OCI-LY3 (cell line): Measurements from ENCODE around the gene CTU2.

Experiments used
- EZH2phosphoT487 ChIP-seq: fragments of 200-600 bp; shearing (Covaris generic); IDR thresholded peaks from 2 replicates; pipeline ENCODE4 v1.6.1; 2018; ENCODE audit warnings: antibody characterized with exemption, mixed run types, low read depth
- TF ChIP-seq, protein P1 (sequence below): fragments of 200-600, 300-600 bp; sonication (generic); IDR thresholded peaks from 2 replicates; pipeline ENCODE4 v1.5.1; 2014; ENCODE audit warnings: antibody characterized with exemption, low read length, low read depth

DNA sequence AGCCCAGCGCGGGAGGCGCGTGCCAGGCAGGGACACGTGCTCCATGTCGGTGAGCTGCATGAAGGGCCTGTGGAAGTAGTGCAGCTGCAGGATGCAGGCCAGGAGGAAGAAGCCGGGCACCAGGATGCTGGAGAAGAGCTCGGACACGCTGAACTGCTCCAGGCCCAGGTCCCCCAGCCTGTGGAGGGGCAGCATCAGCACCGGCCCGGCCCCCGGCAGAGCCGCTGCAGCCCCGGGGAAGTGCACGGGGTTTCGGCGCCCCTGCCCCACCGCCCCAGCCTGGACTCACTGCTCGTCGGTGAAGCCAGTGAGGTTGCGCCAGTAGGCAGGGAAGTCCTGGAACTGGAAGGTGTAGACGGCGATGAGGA, 28.0 kb downstream of the CTU2 start:
- TF ChIP-seq, protein P1, sequence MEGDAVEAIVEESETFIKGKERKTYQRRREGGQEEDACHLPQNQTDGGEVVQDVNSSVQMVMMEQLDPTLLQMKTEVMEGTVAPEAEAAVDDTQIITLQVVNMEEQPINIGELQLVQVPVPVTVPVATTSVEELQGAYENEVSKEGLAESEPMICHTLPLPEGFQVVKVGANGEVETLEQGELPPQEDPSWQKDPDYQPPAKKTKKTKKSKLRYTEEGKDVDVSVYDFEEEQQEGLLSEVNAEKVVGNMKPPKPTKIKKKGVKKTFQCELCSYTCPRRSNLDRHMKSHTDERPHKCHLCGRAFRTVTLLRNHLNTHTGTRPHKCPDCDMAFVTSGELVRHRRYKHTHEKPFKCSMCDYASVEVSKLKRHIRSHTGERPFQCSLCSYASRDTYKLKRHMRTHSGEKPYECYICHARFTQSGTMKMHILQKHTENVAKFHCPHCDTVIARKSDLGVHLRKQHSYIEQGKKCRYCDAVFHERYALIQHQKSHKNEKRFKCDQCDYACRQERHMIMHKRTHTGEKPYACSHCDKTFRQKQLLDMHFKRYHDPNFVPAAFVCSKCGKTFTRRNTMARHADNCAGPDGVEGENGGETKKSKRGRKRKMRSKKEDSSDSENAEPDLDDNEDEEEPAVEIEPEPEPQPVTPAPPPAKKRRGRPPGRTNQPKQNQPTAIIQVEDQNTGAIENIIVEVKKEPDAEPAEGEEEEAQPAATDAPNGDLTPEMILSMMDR = no peak
- TF ChIP-seq EZH2phosphoT487 = no peak
